ENCODE measurements around the gene ITGA6. TPM values are rescaled to one million over a fixed set of nuclear protein-coding genes. Genes with fewer than 3 reads are reported as not detected.

The ITGA6 gene
- total RNA-seq, 4 donors from 2014 or later: 254 to 586 (median 471) TPM

DNA sequence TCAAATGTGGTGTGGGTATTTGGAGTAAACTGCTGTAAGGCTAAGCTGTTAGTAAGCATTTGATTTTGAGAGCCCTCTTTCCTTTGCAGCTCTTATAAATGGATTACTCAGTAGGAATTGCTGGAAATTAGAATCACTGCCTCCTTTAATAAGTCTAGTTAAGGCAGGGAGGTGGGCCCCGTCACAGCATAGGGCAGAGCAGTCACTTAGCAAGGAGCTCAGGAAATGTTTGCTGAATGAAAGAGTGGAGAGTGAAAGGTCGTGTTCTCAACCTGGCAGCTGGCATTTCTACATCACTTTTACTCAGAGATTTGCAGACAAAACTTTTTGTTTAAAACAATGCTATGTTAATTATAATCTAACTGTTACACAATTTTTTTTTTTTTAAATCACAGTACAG, 25.5 kb downstream of the ITGA6 start:
- peak overlapping the region in 2 of 4 donors; percentile 29 to 70 for H3K27ac ChIP-seq
- peaks cover 0 to 92% (median 39%) of the 10 kb centered on the region in 4 donors for H3K4me1 ChIP-seq
- H3K27me3 ChIP-seq: no peaks in the 10 kb centered on the region
- H3K9me3 ChIP-seq: no peaks in the 10 kb centered on the region
- DNase-seq (ENCODE audit: low spot score in 2 of 2): no peak
- H3K36me3 ChIP-seq: no peaks in the 10 kb centered on the region
- no peak overlapping the region for H3K4me3 ChIP-seq
- no peak for TF ChIP-seq POLR2A (IDR thresholded peaks at IDR 0.05)
- TF ChIP-seq EP300 (IDR thresholded peaks at IDR 0.05): no peak
- 51 to 52% methylated on average over 2 of the region's 2 CpGs for WGBS, 2 donors

DNA sequence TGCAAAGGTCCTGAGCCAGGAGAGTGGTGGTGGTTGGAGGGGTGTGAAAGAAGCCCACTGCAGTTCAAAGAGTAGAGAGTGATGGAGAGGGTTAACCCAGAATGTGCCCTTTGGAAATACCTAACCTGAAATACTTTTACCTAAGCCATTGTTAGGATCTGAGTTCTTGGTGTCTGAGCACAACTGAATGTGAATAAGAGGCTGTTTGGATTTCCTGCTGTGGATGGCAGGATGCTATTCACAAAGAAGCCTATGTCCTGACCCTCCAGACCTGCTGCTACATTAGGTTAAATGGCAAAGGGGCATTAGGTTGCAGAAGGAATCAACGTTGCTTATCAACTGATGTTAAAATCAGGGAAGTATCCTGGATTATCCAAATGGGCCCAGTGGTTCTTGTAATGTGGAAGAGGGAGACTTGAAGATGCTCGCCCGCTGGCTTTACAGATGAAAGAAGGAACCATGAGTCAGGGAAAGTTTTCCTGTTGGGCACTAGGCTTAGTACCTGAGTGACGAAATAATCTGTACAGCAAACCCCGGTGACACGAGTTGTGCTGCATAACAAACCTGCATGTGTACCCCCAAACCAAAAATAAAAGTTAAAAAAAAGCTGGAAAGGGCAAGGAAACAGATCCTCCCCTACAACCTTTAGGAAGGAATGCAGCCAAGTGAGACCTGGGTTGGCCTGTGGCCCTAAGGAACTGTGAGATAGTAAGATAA, 27.2 kb downstream of the ITGA6 start:
- Histone ChIP-seq H3K27ac (peak overlapping the region in 2 of 4 donors; percentile 70 to 83), H3K36me3 (no peaks in the 10 kb centered on the region), H3K9me3 (no peaks in the 10 kb centered on the region), H3K4me1 (peaks cover 0 to 92% (median 47%) of the 10 kb centered on the region in 4 donors), H3K27me3 (no peaks in the 10 kb centered on the region), H3K4me3 (no peak overlapping the region)
- WGBS, 2 donors: 62 to 66% methylated on average over 6 of the region's 6 CpGs
- TF ChIP-seq EP300 (IDR thresholded peaks at IDR 0.05) (no peak), POLR2A (IDR thresholded peaks at IDR 0.05) (no peak)
- TF ChIP-seq, protein P1, sequence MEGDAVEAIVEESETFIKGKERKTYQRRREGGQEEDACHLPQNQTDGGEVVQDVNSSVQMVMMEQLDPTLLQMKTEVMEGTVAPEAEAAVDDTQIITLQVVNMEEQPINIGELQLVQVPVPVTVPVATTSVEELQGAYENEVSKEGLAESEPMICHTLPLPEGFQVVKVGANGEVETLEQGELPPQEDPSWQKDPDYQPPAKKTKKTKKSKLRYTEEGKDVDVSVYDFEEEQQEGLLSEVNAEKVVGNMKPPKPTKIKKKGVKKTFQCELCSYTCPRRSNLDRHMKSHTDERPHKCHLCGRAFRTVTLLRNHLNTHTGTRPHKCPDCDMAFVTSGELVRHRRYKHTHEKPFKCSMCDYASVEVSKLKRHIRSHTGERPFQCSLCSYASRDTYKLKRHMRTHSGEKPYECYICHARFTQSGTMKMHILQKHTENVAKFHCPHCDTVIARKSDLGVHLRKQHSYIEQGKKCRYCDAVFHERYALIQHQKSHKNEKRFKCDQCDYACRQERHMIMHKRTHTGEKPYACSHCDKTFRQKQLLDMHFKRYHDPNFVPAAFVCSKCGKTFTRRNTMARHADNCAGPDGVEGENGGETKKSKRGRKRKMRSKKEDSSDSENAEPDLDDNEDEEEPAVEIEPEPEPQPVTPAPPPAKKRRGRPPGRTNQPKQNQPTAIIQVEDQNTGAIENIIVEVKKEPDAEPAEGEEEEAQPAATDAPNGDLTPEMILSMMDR (IDR thresholded peaks at IDR 0.05): no peak
- DNase-seq (ENCODE audit: low spot score in 2 of 2): no peak

DNA sequence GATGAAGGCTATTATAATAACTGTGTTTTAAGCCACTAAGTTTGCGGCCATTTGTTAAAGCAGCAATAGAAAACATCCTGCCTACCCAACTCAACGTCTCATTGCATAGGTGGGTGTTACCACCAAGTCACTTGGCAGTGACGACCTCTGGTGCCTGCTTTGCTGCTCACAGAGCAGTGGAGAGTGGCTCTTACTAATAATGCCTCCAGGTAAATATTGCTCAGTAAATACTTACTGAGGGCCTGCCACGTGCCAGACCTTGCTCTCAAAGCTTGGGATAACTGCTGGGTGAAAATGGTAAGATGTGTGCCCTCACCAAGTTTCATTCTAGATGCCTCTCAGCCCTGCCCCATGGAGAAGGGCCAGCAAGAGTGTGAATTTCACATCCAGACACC, 27.7 kb downstream of the ITGA6 start:
- 35 to 51% methylated on average over 4 of the region's 4 CpGs for WGBS, 2 donors
- no peak for DNase-seq (ENCODE audit: low spot score in 2 of 2)
- Histone ChIP-seq H3K36me3 (no peaks in the 10 kb centered on the region), H3K4me1 (peaks cover 0 to 94% (median 51%) of the 10 kb centered on the region in 4 donors), H3K9me3 (no peaks in the 10 kb centered on the region), H3K4me3 (no peak overlapping the region), H3K27me3 (no peaks in the 10 kb centered on the region), H3K27ac (peak overlapping the region in 2 of 4 donors; percentile 70 to 83)
- no peak for TF ChIP-seq EP300 (IDR thresholded peaks at IDR 0.05)
- TF ChIP-seq POLR2A (IDR thresholded peaks at IDR 0.05): no peak
- TF ChIP-seq, protein P1 (IDR thresholded peaks at IDR 0.05): no peak

DNA sequence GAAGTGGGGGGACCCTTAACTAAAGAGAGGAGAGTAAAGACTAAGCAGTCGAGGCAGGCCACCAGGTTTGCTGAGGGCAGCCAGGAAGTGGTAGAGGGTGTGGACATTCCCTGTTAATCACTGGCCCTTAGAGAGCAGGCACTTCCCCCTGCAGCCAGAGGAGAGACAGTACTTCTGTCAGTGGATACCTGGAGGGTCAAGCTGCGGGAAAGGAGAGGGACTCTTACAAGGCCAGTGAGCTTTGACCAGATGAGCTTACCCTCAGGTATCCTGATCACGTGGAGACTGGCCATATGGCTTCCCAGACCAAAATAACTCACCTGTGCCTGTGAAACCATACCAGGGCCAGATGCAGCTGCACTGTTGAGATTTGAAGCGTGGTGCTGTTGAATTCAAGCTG, 28.6 kb downstream of the ITGA6 start:
- DNase-seq (ENCODE audit: low spot score in 2 of 2): no peak
- H3K36me3 ChIP-seq: no peaks in the 10 kb centered on the region
- TF ChIP-seq EP300 (IDR thresholded peaks at IDR 0.05) (no peak), POLR2A (IDR thresholded peaks at IDR 0.05) (no peak)
- TF ChIP-seq, protein P1 (IDR thresholded peaks at IDR 0.05): no peak
- H3K27ac ChIP-seq: peak overlapping the region in 3 of 4 donors; percentile 21 to 90 (median 83)
- H3K9me3 ChIP-seq: no peaks in the 10 kb centered on the region
- H3K27me3 ChIP-seq: no peaks in the 10 kb centered on the region
- H3K4me1 ChIP-seq: peaks cover 0 to 97% (median 55%) of the 10 kb centered on the region in 4 donors
- H3K4me3 ChIP-seq: no peak overlapping the region
- 56 to 60% methylated on average over 4 of the region's 4 CpGs for WGBS, 2 donors

DNA sequence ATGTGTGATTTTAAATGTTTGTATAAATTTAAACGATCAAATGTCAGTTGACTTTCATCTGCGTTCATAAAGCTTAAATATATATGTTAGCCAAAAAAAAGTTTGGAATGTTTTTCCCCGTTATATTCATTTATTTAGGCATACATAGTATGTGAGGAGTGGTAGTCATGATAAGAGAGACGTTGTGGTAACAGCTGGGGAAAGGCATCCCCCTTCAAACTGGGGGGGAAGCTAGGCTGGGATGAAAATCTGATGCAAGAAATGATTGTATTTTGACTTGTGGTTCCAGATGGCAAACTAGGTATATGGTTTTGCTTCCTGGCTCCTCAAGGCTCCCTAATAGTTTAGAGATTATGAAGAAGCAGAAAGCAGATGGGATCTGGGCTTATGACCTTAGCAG, 30.1 kb downstream of the ITGA6 start:
- H3K4me3 ChIP-seq: no peak overlapping the region
- H3K27me3 ChIP-seq: no peaks in the 10 kb centered on the region
- no peaks in the 10 kb centered on the region for H3K36me3 ChIP-seq
- no peak for DNase-seq (ENCODE audit: low spot score in 2 of 2)
- 55 to 63% methylated on average over 4 of the region's 4 CpGs for WGBS, 2 donors
- H3K9me3 ChIP-seq: no peaks in the 10 kb centered on the region
- H3K27ac ChIP-seq: peak overlapping the region in 3 of 4 donors; percentile 19 to 90 (median 83)
- no peak for TF ChIP-seq POLR2A (IDR thresholded peaks at IDR 0.05)
- H3K4me1 ChIP-seq: peaks cover 0 to 99% (median 64%) of the 10 kb centered on the region in 4 donors

DNA sequence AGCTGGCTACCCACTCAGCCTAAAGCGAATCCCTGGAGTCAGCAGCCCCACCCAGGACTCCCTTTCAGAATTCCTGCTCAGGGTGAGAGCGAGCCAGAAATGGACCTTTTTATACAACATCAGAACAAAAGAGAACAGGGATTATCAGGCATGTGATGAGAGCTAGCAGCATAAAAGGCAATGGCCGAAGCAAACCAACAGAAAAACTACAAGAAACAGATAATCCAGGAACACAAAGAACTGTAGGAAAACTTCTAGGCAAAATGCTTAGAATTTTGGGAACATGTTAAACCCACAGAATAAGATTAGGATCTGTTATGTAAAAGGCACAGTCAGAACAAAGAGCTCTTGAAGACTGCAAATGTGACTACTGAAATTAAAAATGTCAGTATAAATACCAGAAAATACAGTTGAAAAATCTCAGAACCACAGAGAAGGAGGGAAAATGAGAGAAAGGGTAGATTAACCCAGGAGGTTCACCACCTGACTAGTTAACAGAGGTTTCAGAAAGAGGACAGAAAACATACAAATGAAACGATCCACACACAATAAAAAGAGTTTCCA, 31.3 kb downstream of the ITGA6 start:
- Histone ChIP-seq H3K9me3 (no peaks in the 10 kb centered on the region), H3K27ac (peak overlapping the region; percentile 7 to 90 (median 58)), H3K4me1 (peaks cover 0 to 99% (median 68%) of the 10 kb centered on the region in 4 donors), H3K27me3 (no peaks in the 10 kb centered on the region), H3K36me3 (no peaks in the 10 kb centered on the region), H3K4me3 (no peak overlapping the region)
- DNase-seq (ENCODE audit: low spot score in 2 of 2): no peak
- 28 to 33% methylated on average over 4 of the region's 4 CpGs for WGBS, 2 donors
- TF ChIP-seq, protein P1 (IDR thresholded peaks at IDR 0.05): no peak
- TF ChIP-seq EP300 (IDR thresholded peaks at IDR 0.05) (no peak), POLR2A (IDR thresholded peaks at IDR 0.05) (no peak)
